ENCODE data around the gene EPM2A.
"Not testable (repeated sequence)": the region's sequence is repeated elsewhere in the genome, so short reads cannot be mapped to it uniquely, and the experiment has no call there.

The EPM2A gene

GRCh38 chr6:145735356-145736165 is at the start of gene EPM2A:
Gene EPM2A (minus strand): TSS chr6:145735520. CDS start chr6:145735498, 22 bp downstream.
- DNase-seq = peak; percentile 44 to 85

GRCh38 chr6:145784683-145785082 is 49.4 kb upstream of the EPM2A start:
- no peak for DNase-seq

GRCh38 chr6:145783796-145784195 is 48.5 kb upstream of the EPM2A start:
- DNase-seq = no peak

- no peak for DNase-seq
Observed at GRCh38 chr6:145772846-145773245, 37.5 kb upstream of the EPM2A start.

- no peak for DNase-seq
Observed at GRCh38 chr6:145765449-145765848, 30.1 kb upstream of the EPM2A start.

- DNase-seq = no peak
Observed at GRCh38 chr6:145763742-145764141, 28.4 kb upstream of the EPM2A start.

- DNase-seq = no peak
Observed at GRCh38 chr6:145761584-145761983, 26.3 kb upstream of the EPM2A start.

GRCh38 chr6:145758113-145758512 is 22.8 kb upstream of the EPM2A start:
- DNase-seq = no peak

GRCh38 chr6:145756170-145756662 is 20.9 kb upstream of the EPM2A start:
- no peak for DNase-seq

- DNase-seq = no peak
Observed at GRCh38 chr6:145755682-145756081, 20.4 kb upstream of the EPM2A start.

GRCh38 chr6:145752638-145753037 is 17.3 kb upstream of the EPM2A start:
- DNase-seq = no peak

- peak in 1 of 2 donors; percentile 63 for DNase-seq
Observed at GRCh38 chr6:145749632-145750031, 14.3 kb upstream of the EPM2A start.

- DNase-seq = no peak
Observed at GRCh38 chr6:145745861-145746260, 10.5 kb upstream of the EPM2A start.

GRCh38 chr6:145744619-145745018 is 9.3 kb upstream of the EPM2A start:
- DNase-seq = no peak

GRCh38 chr6:145743332-145743731 is 8.0 kb upstream of the EPM2A start:
- DNase-seq = no peak

GRCh38 chr6:145742472-145742871 is 7.2 kb upstream of the EPM2A start:
- DNase-seq = not testable (repeated sequence)

- not testable (repeated sequence) for DNase-seq
Observed at GRCh38 chr6:145739685-145740084, 4.4 kb upstream of the EPM2A start.

- DNase-seq = no peak
Observed at GRCh38 chr6:145738265-145738664, 2.9 kb upstream of the EPM2A start.

GRCh38 chr6:145736661-145737144 is 1.4 kb upstream of the EPM2A start:
- no peak for DNase-seq

GRCh38 chr6:145734486-145735355 is 599 bp downstream of the EPM2A start:
- peak; percentile 54 to 85 for DNase-seq

GRCh38 chr6:145733810-145734209 is 1.5 kb downstream of the EPM2A start:
- DNase-seq = no peak

GRCh38 chr6:145733207-145733606 is 2.1 kb downstream of the EPM2A start:
- no peak for DNase-seq

- DNase-seq = peak in 1 of 2 donors; percentile 27
Observed at GRCh38 chr6:145731447-145731846, 3.9 kb downstream of the EPM2A start.

GRCh38 chr6:145729887-145730286 is 5.4 kb downstream of the EPM2A start:
- DNase-seq = no peak

Data from bone marrow (tissue), 2 donors.